Posterior vena cava (tissue), 2 donors: ENCODE data around the gene THAP2. TPM values are rescaled to one million over a fixed set of nuclear protein-coding genes. Genes with fewer than 3 reads are reported as not detected.
"Not testable (repeated sequence)": the region's sequence is repeated elsewhere in the genome, so short reads cannot be mapped to it uniquely, and the experiment has no call there.

Experiments
- DNase-seq: peaks from one replicate; pipeline ENCODE4 v3.0.0-alpha.2; 2020; ENCODE audit warnings: low spot score
- intact Hi-C, 2 donors: fragments of 100-400 bp; cut with DNase I; formaldehyde crosslinking; loops; one replicate each; pipeline versions ENCODE4 v1.14.1 to v1.14.2; 2022 to 2023
- total RNA-seq, 2 donors: library from RNA; stranded (reverse); fragmentation: NEBNext Ultra II Directional; extraction: Animal tissue kit (Norgen Biotek cat#: 25700); gene quantifications; one replicate each; pipeline ENCODE4 v1.2.1, GENCODE V29; 2021
- donor health status: DM: yes; HTN: yes; CAD: no.
- donor health status: DM: yes; HTN: yes; CAD: no.

Gene THAP2
- total RNA-seq, 2 donors from 2014 or later, result 3.9 to 4.0 TPM

DNA sequence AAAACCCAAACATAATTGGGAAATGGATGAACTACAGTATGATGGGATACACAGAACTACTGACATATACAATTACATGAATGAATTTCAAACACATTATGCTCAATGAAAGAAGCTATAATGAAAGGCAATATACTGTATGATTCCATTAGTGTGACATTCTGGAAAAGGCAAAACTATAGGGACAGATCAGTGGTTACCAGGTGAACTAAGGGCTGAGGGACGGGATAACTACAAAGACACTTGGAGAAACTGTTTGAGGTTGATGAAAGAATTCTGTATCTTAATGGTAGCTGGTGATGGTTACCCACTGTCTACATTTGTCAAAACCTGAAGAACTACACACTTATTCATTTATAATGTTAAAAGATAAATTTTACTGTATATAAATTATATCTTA lies 8.2 kb upstream of the THAP2 start:
- intact Hi-C loops, result no loop called here
- no peak for DNase-seq

DNA sequence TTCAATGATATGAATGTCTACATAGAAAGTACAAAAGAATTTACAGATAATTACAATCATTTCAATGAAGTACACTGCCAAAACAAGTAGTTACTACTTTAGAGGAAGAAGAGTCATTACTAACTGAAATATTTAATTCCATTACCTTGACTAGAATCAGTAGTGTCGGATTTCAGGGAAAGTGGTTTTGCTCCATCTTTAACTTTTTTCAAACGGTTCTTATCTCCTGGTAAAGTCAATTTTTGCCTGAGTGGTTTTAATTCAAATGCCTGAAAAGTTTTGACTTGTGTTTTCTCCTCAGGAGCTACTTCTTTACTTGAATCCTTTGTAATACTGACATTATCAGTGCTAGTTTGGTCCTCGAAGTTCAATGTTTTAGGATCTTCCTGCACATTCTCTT lies 7.4 kb upstream of the THAP2 start:
- intact Hi-C loops, result no loop called here
- DNase-seq, result no peak

DNA sequence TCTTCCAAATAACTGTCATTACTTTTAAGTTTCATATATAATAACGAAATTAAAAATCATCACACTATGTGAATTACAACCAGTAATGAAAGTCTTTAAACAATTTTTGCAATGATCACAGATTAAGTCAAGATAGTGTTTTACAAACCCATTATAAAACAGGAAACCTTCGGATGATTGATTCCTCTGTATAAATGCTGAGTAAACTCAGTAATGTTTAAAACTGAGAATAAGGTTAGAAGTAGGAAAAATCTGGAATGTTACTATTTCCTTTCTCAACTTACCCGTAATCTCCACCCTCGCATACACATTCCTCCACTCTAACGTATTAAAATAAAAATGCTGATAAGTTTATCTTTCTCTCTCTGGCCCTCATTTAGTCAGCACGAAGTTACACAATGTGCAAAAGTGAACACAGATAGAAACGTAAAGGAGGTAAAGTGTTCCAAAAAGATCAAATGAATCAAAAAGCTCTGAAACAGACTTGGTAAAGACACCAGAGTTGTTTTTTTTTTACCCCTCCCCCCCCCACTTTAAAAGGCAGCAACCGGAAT lies 2.0 kb upstream of the THAP2 start:
- no peak for DNase-seq
- intact Hi-C loops, result no loop called here

DNA sequence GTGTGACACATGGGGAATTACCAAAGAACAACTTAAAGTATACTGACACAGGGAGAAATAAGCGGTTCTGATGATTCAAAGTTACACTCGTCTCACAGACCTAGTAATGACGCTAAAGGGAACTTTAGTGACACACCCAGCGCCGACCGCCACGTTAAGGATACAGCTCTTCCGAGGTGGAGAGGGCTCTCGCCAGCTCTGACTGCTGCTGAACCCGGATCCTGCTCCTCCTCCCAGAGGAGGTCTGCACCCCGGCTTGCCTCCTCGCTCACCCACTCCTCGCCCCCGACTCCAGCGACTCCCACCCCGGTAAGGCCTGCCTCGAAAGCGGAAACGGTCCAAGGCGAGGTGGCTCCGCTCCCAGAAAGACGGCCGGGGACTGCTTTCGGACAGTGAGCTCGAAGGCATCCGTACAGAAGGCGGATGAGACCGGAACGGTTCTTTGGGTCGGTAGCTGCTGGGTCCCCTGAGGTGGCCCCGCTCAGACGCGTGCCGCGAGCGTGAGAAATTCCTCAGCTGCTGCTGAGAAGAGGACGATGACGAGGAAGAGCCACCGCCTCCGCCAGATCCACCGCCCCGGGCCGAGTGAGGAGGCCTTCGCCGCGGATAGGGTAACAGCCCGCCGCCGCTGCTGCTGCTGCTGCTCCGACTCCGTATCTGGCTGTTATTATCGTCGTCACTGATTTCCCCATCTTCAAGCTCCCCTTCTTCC lies 1.1 kb upstream of the THAP2 start:
- intact Hi-C loops, result no loop called here

DNA sequence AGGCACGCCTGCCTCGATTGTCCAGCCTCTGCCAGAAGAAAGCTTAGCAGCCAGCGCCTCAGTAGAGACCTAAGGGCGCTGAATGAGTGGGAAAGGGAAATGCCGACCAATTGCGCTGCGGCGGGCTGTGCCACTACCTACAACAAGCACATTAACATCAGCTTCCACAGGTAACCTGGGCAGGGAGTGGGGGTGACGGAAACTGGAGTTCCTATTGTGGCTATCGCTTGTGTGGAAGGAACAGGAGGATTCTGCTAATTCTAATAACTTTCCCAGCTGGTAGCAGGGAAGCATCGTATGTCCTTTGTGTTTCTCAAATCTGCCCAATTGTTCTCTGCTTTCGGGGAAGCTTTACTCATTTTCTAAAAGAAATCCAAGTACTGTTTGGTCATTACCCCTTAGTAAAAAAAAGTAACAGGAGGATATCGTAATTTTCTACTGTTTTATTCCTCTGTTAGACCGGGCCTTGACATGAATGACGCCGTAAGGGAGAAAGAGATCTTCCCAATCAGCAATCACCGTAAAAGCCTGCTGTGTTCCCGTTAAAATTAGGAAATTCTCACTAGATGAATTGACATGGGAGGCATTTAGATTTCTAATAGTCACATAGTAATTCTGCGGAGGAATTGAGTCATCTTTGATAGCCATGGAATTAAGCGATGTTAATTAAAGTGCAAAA lies 449 bp downstream of the THAP2 start:
- DNase-seq, result no peak
- intact Hi-C loops, result no loop called here

More for the DNA sequence above, 1.1 kb upstream of the THAP2 start:
- peak; percentile 90 for DNase-seq

DNA sequence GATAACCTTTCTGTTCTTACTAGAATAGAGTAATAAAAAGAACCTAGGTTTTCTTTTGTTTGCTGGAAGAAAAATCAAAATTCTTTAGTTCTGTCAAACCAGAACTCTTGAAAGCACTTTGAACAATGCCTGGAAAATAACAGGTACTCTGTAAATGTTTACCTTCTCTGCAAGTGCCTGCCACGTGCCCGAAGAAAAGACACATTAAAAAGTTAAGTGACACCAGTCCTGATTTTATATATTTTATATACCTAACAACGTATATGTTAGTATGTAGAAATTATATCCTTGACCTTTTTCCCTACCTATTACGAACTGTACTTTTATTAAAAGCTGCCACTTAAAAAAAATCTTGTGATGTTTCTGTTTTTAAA lies 976 bp downstream of the THAP2 start:
- intact Hi-C loops, result no loop called here
- DNase-seq, result no peak

DNA sequence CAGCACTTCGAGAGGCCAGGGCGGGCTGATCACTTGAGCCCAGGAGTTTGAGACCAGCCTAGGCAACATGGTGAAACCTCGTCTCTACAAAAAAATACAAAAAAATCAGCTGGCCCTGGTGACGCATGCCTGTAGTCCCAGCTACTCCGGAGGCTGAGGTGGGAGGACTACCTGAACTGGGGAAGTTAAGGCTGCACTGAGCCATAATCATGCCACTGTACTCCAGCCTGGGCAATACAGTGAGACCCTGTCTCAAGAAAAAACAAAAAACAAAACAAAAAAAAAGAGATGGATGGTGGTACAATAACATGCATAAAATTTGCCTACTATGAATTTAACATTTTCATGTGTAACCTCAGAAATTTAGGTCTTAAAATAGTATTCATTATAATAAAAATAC lies 2.2 kb downstream of the THAP2 start:
- DNase-seq, result no peak
- intact Hi-C loops, result no loop called here

DNA sequence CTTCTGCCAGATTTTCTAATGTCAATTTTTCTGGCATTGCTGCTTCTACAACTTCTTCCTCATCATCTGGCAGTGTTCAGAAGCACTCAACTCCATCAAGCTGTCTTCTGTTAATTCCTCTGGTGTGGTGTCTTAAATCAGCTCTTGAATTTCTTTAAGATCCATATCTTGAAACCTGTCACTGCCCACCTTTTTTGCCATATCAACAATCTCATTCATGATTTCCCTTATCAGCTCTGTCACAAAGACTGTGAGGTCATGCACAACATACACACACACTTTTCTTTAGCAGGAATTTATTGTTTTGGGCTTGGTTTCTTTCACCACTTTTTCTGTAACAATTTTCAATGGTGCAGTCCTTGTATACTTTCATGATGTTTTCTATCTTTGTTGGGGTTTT lies 7.2 kb downstream of the THAP2 start:
- DNase-seq, result no peak
- intact Hi-C loops, result no loop called here

DNA sequence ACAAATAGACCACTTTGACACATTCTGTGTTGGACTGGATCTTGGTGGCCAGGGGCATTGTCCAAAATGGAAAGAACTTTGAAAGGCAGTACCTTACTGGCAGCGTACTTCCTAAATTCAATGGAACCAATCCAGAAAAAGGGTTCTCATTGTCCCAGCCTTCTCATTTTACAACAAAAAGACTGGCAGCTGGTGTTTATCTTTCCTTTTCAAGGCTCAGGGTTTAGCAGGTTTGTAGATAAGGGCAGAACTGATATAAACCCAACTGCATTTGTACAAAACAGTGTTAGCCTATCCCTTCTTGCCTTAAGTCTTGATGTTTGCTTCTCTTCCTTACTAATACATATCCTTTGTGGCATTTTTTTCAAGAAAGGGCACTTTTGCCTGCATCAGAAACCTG lies 7.7 kb downstream of the THAP2 start:
- intact Hi-C loops, result no loop called here
- DNase-seq, result no peak

DNA sequence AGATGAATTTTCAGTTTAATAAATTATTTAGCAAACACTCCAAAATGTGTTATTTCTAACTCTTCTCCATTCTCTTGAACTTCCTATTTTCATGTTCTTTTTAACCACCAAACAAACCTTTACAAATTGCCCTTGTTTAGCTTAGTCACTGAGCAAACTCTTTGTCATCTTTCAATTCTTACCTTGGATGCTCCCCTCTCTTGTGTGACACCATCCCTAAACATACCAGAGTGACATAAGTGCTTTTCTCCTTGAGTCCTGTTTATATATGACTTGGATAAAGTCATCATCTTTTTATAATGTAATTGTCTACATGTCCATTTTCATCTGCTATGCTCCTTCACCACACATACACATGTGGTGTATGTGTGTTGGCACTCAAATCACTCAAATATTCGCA lies 18.4 kb downstream of the THAP2 start:
- DNase-seq, result no peak
- intact Hi-C loops, result no loop called here

DNA sequence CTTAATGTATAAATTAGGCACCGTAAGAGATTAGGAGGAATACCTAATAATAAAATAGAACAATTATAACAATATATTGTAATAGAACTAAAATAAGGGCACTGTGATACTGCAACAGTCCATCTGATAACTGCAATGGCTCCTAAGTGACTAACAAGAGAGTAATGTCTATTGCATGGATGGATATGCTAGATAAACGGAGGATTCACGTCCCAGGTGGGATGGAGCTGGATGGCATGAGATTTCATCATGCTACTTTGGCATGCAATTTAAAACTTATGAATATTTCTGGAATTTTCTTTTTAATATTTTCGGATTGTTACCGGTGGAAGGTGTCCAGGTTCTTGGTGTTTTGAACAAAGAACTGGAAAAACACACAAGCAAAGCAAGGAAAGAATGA lies 19.5 kb downstream of the THAP2 start:
- intact Hi-C loops, result no loop called here
- no peak for DNase-seq

DNA sequence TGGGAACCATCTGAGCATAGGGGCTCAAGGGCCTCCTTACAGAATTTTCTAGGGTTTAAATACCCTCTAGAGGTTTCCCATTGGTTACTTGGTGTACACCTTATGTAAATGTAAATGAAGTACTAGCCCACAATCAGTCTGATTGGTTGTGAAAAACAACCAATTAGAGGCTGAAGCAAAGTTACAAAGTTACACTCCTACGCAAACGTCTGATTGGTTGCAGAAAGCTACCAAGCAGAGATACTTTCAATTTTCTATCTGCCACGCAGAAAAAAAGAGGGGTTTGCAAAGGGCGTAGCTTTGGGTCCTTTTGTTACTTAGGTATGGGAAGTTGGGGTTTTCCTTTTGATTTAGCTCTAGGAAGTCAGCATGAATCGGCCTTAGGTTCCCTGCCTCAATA lies 20.0 kb downstream of the THAP2 start:
- DNase-seq, result no peak
- intact Hi-C loops, result no loop called here

DNA sequence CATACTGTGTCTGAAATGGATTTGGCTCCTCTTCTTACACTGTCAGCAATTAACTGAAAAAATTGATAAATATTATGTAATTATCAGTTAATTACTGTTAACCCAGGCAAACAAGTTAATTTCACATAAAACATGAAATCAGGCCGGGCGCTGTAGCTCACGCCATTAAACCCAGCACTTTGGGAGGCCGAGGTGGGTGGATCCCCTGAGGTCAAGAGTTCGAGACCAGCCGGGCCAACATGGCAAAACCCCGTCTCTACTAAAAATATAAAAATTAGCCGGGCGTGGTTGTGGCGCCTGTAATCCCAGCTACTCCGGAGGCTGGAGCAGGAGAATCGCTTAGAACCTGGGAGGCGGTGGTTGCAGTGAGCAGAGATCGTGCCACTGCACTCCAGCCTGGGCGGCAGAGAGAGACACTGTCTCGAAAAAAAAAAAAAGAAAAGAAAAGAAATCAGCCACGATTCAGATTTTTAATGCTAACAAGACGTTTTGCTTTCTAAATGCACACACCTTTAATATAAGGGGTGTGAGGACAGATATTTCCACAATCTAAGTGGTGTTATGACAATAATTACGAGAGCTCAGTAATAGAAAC lies 21.3 kb downstream of the THAP2 start:
- intact Hi-C loops, result no loop called here
- DNase-seq, result no peak

DNA sequence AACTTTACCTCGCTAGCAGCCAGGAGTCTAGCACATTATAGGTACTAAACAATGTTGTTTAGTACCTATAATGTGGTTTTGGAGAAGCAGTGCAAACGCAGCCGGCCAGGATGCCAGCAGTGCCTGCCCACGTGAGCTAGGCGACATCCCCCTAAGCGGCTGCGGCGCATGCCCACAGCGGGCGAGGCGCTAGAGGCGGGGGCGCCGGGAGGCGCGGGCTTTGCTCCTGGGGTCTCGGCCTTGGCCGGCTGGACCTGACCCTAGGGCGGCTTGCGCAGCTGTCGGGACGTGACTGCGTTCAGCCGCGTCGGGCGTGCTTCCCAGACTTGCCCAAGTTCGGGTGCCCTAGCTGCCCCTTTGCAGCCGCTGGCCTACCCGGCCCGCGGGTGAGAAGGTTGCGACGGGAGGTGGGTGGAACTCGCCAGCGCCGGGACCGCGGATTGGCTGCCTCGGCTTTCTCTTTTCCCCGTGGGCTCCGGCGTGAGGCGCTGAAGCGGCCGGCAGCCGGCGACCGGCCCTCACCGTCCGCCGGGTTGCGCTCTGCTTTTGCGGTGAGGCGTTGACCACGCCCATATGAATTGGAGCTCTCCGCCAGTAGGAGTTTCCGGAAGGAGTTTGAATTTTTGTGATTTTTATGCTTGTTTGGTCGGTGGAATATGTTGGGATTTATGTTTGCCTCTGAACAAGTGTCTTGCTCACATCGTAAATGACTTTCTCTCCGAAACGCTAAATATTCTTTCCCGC lies 22.0 kb downstream of the THAP2 start, which contains the start of gene TMEM19:
Gene TMEM19, plus strand, starts transcription at position 169 of the 744 bp plus-strand sequence. CDS start 599 bp downstream, outside the sequence.
- DNase-seq, result peak; percentile 97
- intact Hi-C loops, result loop anchor here in 1 of 2 donors (2.0 kb wide), 1 partner anchor 69 kb away; the partner anchor contains the start of gene RAB21

DNA sequence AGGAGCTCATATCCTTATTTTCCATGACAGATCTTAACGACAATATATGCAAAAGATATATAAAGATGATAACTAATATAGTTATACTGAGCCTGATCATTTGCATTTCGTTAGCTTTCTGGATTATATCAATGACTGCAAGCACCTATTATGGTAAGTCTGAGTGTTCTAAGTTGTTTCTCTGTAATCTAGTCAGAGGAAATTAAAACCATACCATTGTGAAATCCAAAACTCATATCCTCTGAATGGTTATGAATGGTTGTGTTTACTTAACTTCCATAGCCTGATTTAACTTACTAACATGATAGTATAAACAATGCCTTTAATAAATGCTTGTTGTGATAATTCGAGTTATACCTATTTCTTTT lies 22.5 kb downstream of the THAP2 start:
- intact Hi-C loops, result loop anchor here in 1 of 2 donors (2.0 kb wide), 1 partner anchor 68 kb away; the partner anchor contains the start of gene RAB21
- no peak for DNase-seq

DNA sequence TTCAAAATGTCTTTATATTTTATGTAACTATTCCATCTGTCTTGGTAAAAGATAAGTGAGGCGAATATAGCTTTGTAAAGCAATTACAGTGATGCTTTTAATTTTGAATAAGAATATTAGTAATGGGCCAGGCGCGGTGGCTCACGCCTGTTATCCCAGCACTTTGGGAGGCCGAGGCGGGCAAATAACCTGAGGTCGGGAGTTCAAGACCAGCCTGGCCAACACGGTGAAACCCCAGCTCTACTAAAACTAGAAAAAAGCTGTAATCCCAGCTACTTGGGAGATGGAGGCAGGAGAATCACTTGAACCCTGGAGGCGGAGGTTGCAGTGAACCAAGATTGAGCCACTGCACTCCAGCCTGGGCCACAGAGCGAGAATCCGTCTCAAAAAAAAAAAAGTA lies 23.1 kb downstream of the THAP2 start:
- intact Hi-C loops, result loop anchor here in 1 of 2 donors (2.0 kb wide), 1 partner anchor 68 kb away; the partner anchor contains the start of gene RAB21
- DNase-seq, result not testable (repeated sequence)

DNA sequence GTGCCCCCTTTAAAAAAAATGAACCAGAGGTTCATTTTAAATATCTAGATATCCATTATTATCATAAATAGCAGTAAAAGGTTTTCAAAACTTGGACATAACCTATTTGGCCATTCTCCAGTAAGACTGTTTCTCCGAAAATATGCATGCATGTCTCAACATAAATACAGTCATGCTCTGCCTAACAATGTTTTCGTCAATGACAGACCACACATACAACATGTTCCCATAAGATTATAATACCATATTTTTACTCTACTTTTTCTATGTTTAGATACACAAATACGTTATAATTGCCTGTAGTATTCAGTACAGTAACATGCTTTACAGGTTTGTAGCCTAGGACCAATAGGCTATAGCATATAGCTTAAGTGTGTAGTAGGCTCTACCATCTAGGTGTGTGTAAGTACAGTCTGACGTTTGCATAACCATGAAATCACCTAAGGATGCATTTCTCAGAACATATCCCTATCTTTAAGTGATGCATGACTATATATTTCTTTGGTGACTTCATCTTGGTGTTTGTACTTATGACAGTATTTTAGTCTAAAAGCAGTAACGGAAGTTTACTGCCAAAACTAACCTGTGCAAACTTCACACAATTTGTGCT lies 25.0 kb downstream of the THAP2 start:
- no peak for DNase-seq
- intact Hi-C loops, result no loop called here

DNA sequence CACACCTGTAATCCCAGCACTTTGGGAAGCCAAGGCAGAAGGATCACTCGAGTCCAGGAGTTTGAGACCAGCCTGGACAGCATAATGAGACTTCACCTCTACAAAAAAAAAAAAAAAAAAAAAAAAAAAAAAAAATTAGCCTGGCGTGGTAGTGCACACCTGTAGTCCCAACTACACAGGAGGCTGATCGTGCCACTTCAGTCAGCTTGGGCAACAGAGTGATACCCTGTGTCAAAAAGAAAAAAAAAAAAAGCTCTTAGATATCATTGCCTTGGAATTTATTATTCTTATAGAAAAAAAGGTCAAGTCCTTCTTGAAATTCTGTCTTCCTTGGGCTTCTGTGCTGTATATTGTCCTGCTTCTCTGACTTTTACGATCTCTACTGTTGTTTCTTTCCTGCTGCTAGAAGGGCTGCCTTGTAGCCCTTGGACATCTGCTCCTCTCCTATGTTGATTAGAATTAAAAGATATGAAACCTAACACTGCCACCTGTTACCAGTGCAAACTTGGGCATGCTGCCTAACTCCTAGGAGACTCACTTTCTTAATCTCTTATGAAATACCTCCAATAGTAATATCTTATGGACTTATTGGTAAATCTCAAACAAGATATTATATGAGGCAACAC lies 27.5 kb downstream of the THAP2 start:
- intact Hi-C loops, result no loop called here

DNA sequence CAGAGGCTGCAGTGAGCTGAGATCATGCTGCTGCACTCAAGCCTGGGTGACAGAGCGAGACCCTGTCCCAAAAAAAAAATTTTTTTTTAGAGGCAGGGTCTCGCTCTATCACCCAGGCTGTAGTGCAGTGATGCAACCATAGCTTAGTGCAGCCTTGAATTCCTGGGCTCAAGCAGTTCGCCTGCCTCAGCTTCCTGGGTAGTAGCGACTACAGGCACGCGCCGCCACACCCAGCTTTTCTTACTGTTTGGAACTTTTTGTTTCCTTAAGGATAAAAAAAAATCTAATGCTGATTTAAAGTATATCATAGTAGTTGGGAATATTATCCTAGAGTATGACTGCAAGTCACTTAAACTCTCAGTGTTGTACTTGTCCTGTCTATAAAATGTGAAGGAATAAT lies 29.0 kb downstream of the THAP2 start:
- DNase-seq, result no peak
- intact Hi-C loops, result no loop called here

More for the DNA sequence above, 27.5 kb downstream of the THAP2 start:
- no peak for DNase-seq
